Measurements from ENCODE around the gene CHMP4B.

DNA sequence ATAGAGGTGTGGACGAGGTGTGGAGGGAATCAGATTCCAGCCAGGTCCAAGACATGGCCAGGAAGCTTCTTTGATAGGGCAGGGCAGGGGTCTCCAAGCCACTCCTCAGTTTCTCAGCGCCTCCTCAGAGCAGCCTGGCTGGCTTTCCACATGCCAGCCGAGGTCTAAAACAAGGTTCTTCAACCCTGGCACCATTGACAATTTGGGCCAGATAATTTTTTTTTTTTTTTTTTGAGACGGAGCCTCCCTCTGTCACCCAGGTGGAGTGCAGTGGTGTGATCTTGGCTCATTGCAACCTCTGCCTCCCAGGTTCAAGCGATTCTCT, 21.3 kb upstream of the CHMP4B start:
- TF ChIP-seq, protein P1, sequence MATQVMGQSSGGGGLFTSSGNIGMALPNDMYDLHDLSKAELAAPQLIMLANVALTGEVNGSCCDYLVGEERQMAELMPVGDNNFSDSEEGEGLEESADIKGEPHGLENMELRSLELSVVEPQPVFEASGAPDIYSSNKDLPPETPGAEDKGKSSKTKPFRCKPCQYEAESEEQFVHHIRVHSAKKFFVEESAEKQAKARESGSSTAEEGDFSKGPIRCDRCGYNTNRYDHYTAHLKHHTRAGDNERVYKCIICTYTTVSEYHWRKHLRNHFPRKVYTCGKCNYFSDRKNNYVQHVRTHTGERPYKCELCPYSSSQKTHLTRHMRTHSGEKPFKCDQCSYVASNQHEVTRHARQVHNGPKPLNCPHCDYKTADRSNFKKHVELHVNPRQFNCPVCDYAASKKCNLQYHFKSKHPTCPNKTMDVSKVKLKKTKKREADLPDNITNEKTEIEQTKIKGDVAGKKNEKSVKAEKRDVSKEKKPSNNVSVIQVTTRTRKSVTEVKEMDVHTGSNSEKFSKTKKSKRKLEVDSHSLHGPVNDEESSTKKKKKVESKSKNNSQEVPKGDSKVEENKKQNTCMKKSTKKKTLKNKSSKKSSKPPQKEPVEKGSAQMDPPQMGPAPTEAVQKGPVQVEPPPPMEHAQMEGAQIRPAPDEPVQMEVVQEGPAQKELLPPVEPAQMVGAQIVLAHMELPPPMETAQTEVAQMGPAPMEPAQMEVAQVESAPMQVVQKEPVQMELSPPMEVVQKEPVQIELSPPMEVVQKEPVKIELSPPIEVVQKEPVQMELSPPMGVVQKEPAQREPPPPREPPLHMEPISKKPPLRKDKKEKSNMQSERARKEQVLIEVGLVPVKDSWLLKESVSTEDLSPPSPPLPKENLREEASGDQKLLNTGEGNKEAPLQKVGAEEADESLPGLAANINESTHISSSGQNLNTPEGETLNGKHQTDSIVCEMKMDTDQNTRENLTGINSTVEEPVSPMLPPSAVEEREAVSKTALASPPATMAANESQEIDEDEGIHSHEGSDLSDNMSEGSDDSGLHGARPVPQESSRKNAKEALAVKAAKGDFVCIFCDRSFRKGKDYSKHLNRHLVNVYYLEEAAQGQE (IDR thresholded peaks at IDR 0.05; ENCODE audit: insufficient read depth in 1 of 2, low read depth in 2 of 2, low read length in 2 of 2) = no peak
- TF ChIP-seq POLR2AphosphoS5 (IDR thresholded peaks at IDR 0.05; ENCODE audit: low read depth, low read length) = no peak
